HS-5 (cell line): ENCODE measurements around the gene TSC22D4.
"Not testable (repeated sequence)": the region's sequence is repeated elsewhere in the genome, so short reads cannot be mapped to it uniquely, and the experiment has no call there.

Source experiments
- DNase-seq: peaks from one replicate; pipeline ENCODE4 v3.0.0-alpha.2; 2012; ENCODE audit warnings: low read depth

The TSC22D4 gene

DNA sequence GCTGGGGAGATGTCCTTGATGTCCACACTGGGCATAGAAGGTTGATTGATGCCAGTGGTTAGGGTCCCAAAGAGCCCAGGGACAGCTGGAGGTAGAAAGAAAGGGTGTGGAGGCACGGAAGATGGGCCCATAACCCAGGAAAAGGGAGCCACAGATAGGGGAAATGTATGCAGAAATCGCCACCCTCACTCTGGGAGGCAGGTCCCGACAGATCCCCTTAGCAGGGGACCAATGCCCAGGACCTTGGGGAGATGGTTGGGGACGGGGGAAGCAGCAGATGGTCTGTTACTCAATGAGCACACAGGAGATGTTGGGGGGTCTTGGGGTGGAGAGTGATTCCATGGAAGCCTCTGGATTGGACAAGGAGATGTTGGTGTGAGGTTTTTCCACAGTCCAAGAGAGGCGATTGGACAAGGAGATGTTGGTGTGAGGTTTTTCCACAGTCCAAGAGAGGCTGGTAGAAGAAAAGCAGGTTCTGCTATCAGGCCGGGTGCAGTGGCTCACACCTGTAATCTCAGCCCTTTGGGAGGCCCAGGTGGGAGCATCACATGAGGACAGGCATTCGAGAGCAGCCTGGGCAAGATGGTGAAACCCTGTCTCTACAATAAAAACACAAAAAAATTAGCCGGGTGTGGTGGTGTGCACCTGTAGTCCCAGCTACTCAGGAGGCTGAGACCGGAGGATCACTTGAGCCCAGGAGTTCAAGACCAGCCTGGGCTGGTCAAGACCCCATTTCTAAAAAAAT is 35.7 kb downstream of the TSC22D4 start:
- DNase-seq = no peak

DNA sequence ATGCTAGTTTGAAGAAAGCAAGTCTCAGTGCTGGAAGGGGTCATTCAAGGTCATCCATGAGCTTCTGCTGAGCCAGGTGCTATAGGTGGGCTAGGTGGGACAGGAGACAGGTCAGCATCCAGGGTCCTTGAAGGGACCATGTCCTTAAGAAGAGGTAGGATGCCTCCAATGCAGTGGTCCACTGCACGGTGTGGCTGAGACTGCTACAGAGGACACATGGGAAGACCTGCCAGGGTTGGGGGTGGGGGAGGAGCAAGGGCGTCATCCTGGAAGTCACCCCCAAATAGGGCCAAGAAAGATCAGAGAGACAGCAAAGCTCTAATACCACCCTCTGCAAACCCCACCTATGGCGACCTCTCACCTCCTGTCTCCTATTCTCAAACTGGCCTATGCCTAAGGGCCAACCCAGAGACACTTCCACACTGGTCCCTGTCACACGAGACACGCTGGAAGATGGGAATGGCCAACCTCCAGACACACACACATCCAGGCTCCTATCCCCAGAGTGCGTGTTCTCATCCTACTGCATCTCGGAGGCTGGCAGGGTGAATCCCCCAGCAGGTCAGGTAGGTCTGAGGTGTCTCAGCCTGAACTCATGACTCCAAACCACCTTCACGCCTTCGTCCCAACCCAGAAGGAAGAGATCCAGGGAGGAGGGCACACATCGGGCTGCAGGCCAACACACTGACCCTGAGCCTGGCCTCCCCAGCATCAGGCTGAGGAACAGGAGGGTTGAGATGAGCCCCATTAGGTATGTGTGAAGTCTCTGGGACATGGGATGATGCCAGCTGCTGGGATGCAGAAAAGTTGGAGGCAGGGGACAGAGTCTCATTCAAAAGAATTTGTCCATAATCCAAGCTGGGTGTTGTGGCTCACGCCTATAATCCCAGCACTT is 37.1 kb downstream of the TSC22D4 start:
- no peak for DNase-seq

- not testable (repeated sequence) for DNase-seq
Measured at GRCh38 chr7:100439244-100439643, 39.8 kb downstream of the TSC22D4 start.

- not testable (repeated sequence) for DNase-seq
Measured at GRCh38 chr7:100438731-100439130, 40.3 kb downstream of the TSC22D4 start.

DNA sequence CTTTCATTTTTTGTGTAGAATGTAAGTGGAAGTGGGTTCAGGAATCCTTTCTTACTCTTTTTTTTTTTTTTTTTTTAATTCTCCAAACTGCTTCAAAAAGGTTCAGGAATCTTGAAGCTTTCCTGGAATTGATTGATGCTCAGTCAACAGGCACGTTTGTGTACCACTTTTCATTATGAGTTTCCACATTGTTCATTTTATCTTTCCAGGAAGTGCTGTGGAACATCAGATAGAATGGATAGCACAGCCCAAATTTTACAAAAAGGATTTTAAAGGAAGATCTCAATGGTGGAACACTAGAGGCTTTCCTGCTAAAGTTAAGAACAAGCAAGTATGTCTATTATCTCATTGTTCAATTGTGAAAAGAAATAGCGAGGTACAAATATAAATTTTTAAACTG is 40.8 kb downstream of the TSC22D4 start:
- DNase-seq = no peak

- DNase-seq = no peak
Measured at GRCh38 chr7:100437150-100438100, 41.6 kb downstream of the TSC22D4 start.

GRCh38 chr7:100435401-100436304 is 43.4 kb downstream of the TSC22D4 start:
- no peak for DNase-seq

DNA sequence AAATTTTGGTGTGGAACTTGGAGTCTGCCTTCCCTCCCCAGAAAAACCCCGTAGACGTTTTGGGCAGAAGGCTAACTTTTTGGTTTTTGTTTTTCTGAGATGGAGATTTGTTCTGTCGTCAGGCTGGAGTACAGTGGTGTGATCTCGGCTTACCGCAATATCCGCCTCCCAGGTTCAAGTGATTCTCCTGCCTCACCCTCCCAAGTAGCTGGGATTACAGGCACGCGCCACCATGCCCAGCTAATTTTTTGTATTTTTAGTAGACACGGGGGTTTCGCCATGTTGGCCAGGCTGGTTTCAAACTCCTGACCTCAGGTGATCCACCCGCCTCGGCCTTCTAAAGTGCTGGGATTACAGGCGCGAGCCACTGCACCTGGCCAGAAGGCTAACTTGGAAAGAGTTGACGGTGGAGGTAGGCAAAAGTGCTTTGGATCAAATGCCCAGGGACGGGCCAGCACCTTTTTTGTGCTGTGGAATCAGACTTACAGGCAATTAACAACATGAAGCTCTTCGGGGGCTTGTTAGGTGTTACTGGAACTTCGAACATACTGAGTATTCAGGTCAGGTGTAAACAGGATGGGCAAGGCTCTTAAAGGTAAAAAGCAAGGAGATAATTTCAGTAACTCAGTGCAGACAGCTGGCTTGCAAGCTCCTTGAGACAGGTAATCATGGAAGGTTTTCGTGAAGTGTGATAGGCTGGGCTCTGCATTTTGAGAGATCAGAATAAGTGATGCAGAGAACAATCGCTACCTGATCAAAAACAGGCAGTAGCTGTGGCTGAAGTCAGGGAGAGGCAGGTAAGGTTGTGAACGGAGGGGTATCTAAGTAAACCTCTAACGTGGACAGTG is 44.5 kb downstream of the TSC22D4 start:
- no peak for DNase-seq

GRCh38 chr7:100433592-100434296 is 45.3 kb downstream of the TSC22D4 start:
- DNase-seq = no peak

DNA sequence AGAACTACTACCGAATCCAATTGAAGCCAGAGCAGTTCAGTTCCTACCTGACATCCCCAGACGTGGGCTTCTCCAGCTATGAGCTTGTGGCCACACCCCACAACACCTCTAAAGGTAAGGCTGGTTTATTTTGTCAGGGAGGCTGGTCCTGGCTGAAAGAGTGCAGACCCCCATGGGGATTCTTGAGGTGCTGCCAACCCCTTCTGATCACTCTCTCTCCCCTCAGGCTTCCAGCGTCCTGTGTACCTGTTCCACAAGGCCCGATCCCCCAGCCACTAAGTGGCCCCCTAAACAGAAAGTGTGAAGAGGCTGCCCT is 45.8 kb downstream of the TSC22D4 start:
- DNase-seq = no peak

- DNase-seq = no peak
Measured at GRCh38 chr7:100432621-100433275, 46.3 kb downstream of the TSC22D4 start.

GRCh38 chr7:100432053-100432452 is 47.0 kb downstream of the TSC22D4 start:
- DNase-seq = no peak

DNA sequence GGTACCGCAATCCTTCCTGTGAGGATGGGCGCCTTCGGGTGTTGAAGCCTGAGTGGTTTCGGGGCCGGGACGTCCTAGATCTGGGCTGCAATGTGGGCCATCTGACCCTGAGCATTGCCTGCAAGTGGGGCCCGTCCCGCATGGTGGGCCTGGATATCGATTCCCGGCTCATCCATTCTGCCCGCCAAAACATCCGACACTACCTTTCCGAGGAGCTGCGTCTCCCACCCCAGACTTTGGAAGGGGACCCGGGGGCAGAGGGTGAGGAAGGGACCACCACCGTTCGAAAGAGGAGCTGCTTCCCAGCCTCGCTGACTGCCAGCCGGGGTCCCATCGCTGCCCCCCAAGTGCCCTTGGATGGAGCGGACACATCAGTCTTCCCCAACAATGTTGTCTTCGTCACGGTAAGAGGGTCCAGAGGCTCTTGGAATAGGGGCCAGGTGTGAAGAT is 47.7 kb downstream of the TSC22D4 start:
- DNase-seq = no peak

- no peak for DNase-seq
Measured at GRCh38 chr7:100430493-100431285, 48.3 kb downstream of the TSC22D4 start.

- DNase-seq = peak; percentile 49
Measured at GRCh38 chr7:100429637-100430492, 49.1 kb downstream of the TSC22D4 start, which contains the start of gene MEPCE. Gene MEPCE (plus strand): TSS chr7:100429831. CDS start chr7:100430019, 188 bp downstream.

DNA sequence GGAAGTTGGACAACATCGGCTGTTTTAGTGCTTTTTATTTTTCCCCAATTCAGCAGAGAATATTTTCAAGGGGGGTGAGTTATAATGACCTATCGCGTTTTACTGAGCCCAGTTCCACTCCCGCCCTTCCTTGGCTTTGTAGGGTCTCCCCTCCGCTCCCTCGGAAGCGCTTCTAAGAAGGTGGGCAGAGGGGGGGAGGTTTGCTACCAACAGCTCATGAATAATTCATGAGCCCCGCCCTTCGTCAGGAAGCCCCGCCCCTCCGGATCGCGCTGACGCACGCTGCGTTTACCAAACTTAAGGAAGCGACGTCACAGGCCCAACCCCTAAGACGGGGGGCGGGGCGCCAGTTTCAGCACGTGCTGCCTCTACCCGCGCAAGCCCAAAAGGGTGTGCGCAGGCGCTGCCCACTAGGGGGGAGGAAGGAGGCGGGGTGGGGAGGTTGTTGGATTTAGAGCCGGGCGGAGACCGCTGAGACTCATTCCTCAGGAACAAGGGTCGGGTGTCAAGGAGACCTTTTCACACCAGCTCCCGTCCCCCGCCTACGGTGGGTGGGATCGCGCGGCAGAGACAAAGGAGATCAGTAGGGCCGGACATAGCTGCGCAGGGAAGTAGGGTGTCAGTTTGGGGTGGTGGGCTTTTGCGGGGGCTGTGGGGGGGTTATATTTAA is 49.9 kb downstream of the TSC22D4 start:
- DNase-seq = peak; percentile 91
